ENCODE results near the gene PROM1. TPM values are rescaled to one million over a fixed set of nuclear protein-coding genes. Genes with fewer than 3 reads are reported as not detected.

The PROM1 gene
- total RNA-seq, 1 experiment from 2014 or later = 17.7 TPM

GRCh38 chr4:16021804-16022560 is 61.8 kb downstream of the PROM1 start:
- Histone ChIP-seq H3K4me3 (replicated peaks in 1 of 2; ENCODE audit: low read depth in 1 of 2, low read length in 2 of 2) (no peak overlapping the region), H3K9me3 (ENCODE audit: control insufficient read depth in 1 of 2, insufficient read depth in 1 of 2, low read depth in 1 of 2, low read length in 2 of 2) (no peaks in the 10 kb centered on the region), H3K9me2 (ENCODE audit: insufficient read depth) (no peaks in the 10 kb centered on the region), H3K4me1 (ENCODE audit: control insufficient read depth in 1 of 2, insufficient read depth in 2 of 2, low read length in 2 of 2) (no peaks in the 10 kb centered on the region), H3K4me2 (ENCODE audit: low read length) (no peak overlapping the region), H3K36me3 (ENCODE audit: control insufficient read depth in 1 of 2, insufficient read depth in 2 of 2, low read length in 2 of 2) (no peaks in the 10 kb centered on the region), H3K27me3 (ENCODE audit: insufficient read depth, low read length) (no peaks in the 10 kb centered on the region), H3K79me2 (ENCODE audit: insufficient read depth, low read length) (no peaks in the 10 kb centered on the region), H2AFZ (ENCODE audit: low read depth, low read length, poor library complexity, severe bottlenecking) (no peak overlapping the region), H4K20me1 (ENCODE audit: insufficient read depth) (no peaks in the 10 kb centered on the region), H3K9ac (ENCODE audit: low read length) (no peak overlapping the region), H3K27ac (ENCODE audit: low read depth, low read length) (no peak overlapping the region)
- intact Hi-C loops (cut with micrococcal nuclease) = loop anchor here (10.0 kb wide), 2 partner anchors 423 to 1423 kb away; no protein-coding TSS in a partner anchor
- POLR2A ChIA-PET = no interaction called here
- RAD21 ChIA-PET (ENCODE audit: low non-redundant PET in 1 of 2, low total read pairs in 2 of 2, uncharacterized antibody in 2 of 2, unreplicated experiment in 2 of 2) = no interaction called here
- no TSS peak for BruUV-seq (replicated peaks)
- CTCF ChIA-PET = interaction anchor here (0.7 kb wide), 1 partner anchor 243 kb away, joined by 3 read pairs; no protein-coding TSS in a partner anchor
- no peak for ATAC-seq
- TF ChIP-seq SRF (IDR thresholded peaks at IDR 0.05; ENCODE audit: low read depth) (no peak), POLR2AphosphoS5 (IDR thresholded peaks at IDR 0.05; ENCODE audit: low read depth, low read length) (no peak), TCF7L2 (IDR thresholded peaks at IDR 0.05; ENCODE audit: borderline replicate concordance, extremely low read depth, insufficient read depth, insufficient read length) (no peak), RAD21 (IDR thresholded peaks at IDR 0.05; ENCODE audit: low read depth) (no peak), FOSL1 (IDR thresholded peaks at IDR 0.05; ENCODE audit: low read depth) (no peak), SP1 (IDR thresholded peaks at IDR 0.05; ENCODE audit: low read depth) (no peak), POLR2A (IDR thresholded peaks at IDR 0.05; ENCODE audit: borderline replicate concordance, extremely low read depth, insufficient read depth, insufficient read length) (no peak), EZH2 (IDR thresholded peaks at IDR 0.05) (no peak), YY1 (IDR thresholded peaks at IDR 0.05; ENCODE audit: extremely low read depth, insufficient replicate concordance, low read depth, low read length) (no peak), MAX (IDR thresholded peaks at IDR 0.05) (no peak), ELF1 (IDR thresholded peaks at IDR 0.05; ENCODE audit: borderline replicate concordance, low read depth) (no peak), ZBTB33 (IDR thresholded peaks at IDR 0.05; ENCODE audit: extremely low read depth, insufficient replicate concordance, low read length) (no peak)
- TF ChIP-seq, protein P1, sequence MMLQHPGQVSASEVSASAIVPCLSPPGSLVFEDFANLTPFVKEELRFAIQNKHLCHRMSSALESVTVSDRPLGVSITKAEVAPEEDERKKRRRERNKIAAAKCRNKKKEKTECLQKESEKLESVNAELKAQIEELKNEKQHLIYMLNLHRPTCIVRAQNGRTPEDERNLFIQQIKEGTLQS (IDR thresholded peaks at IDR 0.05) = no peak
- TF ChIP-seq, protein P2, sequence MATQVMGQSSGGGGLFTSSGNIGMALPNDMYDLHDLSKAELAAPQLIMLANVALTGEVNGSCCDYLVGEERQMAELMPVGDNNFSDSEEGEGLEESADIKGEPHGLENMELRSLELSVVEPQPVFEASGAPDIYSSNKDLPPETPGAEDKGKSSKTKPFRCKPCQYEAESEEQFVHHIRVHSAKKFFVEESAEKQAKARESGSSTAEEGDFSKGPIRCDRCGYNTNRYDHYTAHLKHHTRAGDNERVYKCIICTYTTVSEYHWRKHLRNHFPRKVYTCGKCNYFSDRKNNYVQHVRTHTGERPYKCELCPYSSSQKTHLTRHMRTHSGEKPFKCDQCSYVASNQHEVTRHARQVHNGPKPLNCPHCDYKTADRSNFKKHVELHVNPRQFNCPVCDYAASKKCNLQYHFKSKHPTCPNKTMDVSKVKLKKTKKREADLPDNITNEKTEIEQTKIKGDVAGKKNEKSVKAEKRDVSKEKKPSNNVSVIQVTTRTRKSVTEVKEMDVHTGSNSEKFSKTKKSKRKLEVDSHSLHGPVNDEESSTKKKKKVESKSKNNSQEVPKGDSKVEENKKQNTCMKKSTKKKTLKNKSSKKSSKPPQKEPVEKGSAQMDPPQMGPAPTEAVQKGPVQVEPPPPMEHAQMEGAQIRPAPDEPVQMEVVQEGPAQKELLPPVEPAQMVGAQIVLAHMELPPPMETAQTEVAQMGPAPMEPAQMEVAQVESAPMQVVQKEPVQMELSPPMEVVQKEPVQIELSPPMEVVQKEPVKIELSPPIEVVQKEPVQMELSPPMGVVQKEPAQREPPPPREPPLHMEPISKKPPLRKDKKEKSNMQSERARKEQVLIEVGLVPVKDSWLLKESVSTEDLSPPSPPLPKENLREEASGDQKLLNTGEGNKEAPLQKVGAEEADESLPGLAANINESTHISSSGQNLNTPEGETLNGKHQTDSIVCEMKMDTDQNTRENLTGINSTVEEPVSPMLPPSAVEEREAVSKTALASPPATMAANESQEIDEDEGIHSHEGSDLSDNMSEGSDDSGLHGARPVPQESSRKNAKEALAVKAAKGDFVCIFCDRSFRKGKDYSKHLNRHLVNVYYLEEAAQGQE (IDR thresholded peaks at IDR 0.05; ENCODE audit: low read depth) = no peak
- TF ChIP-seq, protein P3, sequence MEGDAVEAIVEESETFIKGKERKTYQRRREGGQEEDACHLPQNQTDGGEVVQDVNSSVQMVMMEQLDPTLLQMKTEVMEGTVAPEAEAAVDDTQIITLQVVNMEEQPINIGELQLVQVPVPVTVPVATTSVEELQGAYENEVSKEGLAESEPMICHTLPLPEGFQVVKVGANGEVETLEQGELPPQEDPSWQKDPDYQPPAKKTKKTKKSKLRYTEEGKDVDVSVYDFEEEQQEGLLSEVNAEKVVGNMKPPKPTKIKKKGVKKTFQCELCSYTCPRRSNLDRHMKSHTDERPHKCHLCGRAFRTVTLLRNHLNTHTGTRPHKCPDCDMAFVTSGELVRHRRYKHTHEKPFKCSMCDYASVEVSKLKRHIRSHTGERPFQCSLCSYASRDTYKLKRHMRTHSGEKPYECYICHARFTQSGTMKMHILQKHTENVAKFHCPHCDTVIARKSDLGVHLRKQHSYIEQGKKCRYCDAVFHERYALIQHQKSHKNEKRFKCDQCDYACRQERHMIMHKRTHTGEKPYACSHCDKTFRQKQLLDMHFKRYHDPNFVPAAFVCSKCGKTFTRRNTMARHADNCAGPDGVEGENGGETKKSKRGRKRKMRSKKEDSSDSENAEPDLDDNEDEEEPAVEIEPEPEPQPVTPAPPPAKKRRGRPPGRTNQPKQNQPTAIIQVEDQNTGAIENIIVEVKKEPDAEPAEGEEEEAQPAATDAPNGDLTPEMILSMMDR (IDR thresholded peaks at IDR 0.05 in 2 of 3, conservative IDR thresholded peaks at IDR 0.05 in 1 of 3; ENCODE audit: borderline replicate concordance in 1 of 3, insufficient read depth in 1 of 3, low read depth in 2 of 3, low read length in 2 of 3) = no peak
- no peak for DNase-seq (ENCODE audit: low read depth, low spot score)

All from HCT116 (cell line).